IMR-90 (cell line): ENCODE data around the gene FADS2. TPM values are rescaled to one million over a fixed set of nuclear protein-coding genes. Genes with fewer than 3 reads are reported as not detected.
A peak's percentile ranks its signal among the peaks of the same experiment; 100 is the strongest.
"Not testable (repeated sequence)": the region's sequence is repeated elsewhere in the genome, so short reads cannot be mapped to it uniquely, and the experiment has no call there.

Experiments
- ATAC-seq: fragments of 200-7000 bp; cut with Tn5 transposase; 2 replicates; pipeline ENCODE4 v1.9.1; 2020; ENCODE audit warnings: low read depth, mild to moderate bottlenecking, moderate library complexity
- BruUV-seq: library from RNA; stranded (reverse); fragments of 400-500 nt; replicated peaks from 2 replicates; lab custom pipeline; 2021; lab: Mats Ljungman, UMichigan
- CTCF ChIA-PET: fragments of 300-600 bp; formaldehyde crosslinking; extraction: SDS; loops from one replicate; lab custom pipeline; 2021; ENCODE audit warnings: antibody characterized with exemption; lab: Yijun Ruan, JAX
- POLR2A ChIA-PET: fragments of 300-600 bp; sonication (Branson Sonifier 250); formaldehyde crosslinking; loops from one replicate; lab custom pipeline; 2022; ENCODE audit warnings: antibody characterized with exemption; ENCODE audit not compliant: unreplicated experiment; lab: Charles Lee
- DNase-seq: peaks from one replicate; pipeline ENCODE4 v3.0.0; 2013
- H2AFZ ChIP-seq: replicated peaks from 2 replicates; pipeline ENCODE3; 2013; ENCODE audit warnings: low read length, mild to moderate bottlenecking; ENCODE audit not compliant: poor library complexity
- H2AK5ac ChIP-seq: 2 replicates; pipeline ENCODE4 v1.6.1; 2013; ENCODE audit warnings: low read depth, low read length, inconsistent platforms
- H2AK9ac ChIP-seq: replicated peaks from 2 replicates; pipeline ENCODE3; 2013; ENCODE audit warnings: mild to moderate bottlenecking, low read depth, low read length, moderate library complexity; ENCODE audit not compliant: poor library complexity
- H2BK120ac ChIP-seq: 2 replicates; pipeline ENCODE4 v1.6.1; 2013; ENCODE audit warnings: low read depth, low read length, inconsistent platforms
- H2BK15ac ChIP-seq: 3 replicates; pipeline ENCODE4 v1.6.1; 2013; ENCODE audit warnings: low read depth, low read length, inconsistent platforms
- H2BK20ac ChIP-seq: 2 replicates; pipeline ENCODE4 v1.6.1; 2013; ENCODE audit warnings: low read depth, mild to moderate bottlenecking, inconsistent platforms, low read length, moderate library complexity
- H2BK5ac ChIP-seq: 2 replicates; pipeline ENCODE4 v1.6.1; 2013; ENCODE audit warnings: mild to moderate bottlenecking, low read depth, low read length, inconsistent platforms; ENCODE audit not compliant: poor library complexity, severe bottlenecking
- H3K14ac ChIP-seq: replicated peaks from 2 replicates; pipeline ENCODE4 v1.6.1; 2013; ENCODE audit warnings: low read depth, low read length, inconsistent platforms
- H3K18ac ChIP-seq: 2 replicates; pipeline ENCODE4 v1.6.1; 2013; ENCODE audit warnings: low read depth, low read length, control low read depth
- H3K23ac ChIP-seq: 2 replicates; pipeline ENCODE4 v1.6.1; 2013; ENCODE audit warnings: low read depth, low read length, inconsistent platforms
- H3K27ac ChIP-seq: 2 replicates; pipeline ENCODE4 v1.5.1; 2013; ENCODE audit warnings: mild to moderate bottlenecking, control low read depth, low read length; ENCODE audit not compliant: insufficient read depth
- H3K27me3 ChIP-seq: 2 replicates; pipeline ENCODE4 v1.6.1; 2013; ENCODE audit warnings: low read length; ENCODE audit not compliant: control insufficient read depth, insufficient read depth
- H3K36me3 ChIP-seq: 2 replicates; pipeline ENCODE4 v1.6.1; 2013; ENCODE audit warnings: low read length, mixed read lengths; ENCODE audit not compliant: control insufficient read depth, insufficient read depth
- H3K4ac ChIP-seq: 2 replicates; pipeline ENCODE4 v1.6.1; 2013; ENCODE audit warnings: low read depth, low read length, inconsistent platforms
- H3K4me1 ChIP-seq: 2 replicates; pipeline ENCODE4 v1.6.1; 2013; ENCODE audit warnings: low read length, mixed read lengths; ENCODE audit not compliant: control insufficient read depth, insufficient read depth
- H3K4me2 ChIP-seq: 2 replicates; pipeline ENCODE4 v1.6.1; 2013; ENCODE audit warnings: low read depth, mild to moderate bottlenecking, control low read depth, low read length, moderate library complexity
- H3K4me3 ChIP-seq: 2 replicates; pipeline ENCODE4 v1.5.1; 2013; ENCODE audit warnings: low read depth, mild to moderate bottlenecking, control low read depth, low read length, moderate library complexity; ENCODE audit not compliant: insufficient read depth
- H3K56ac ChIP-seq: 2 replicates; pipeline ENCODE4 v1.6.1; 2013; ENCODE audit warnings: low read length, inconsistent platforms; ENCODE audit not compliant: insufficient read depth; ENCODE audit errors: extremely low read depth
- H3K79me1 ChIP-seq, 2 experiments: 2 replicates each; pipeline ENCODE4 v1.6.1; 2013; ENCODE audit warnings: low read length in 2 of 2, inconsistent platforms in 1 of 2, low read depth in 1 of 2
- H3K9ac ChIP-seq: 2 replicates; pipeline ENCODE4 v1.6.1; 2013; ENCODE audit warnings: low read depth, low read length, control low read depth
- H3K9me1 ChIP-seq: 2 replicates; pipeline ENCODE4 v1.6.1; 2013; ENCODE audit warnings: low read length, inconsistent platforms; ENCODE audit not compliant: insufficient read depth
- H3K9me3 ChIP-seq: 2 replicates; pipeline ENCODE4 v1.6.1; 2013; ENCODE audit warnings: low read length; ENCODE audit not compliant: control insufficient read depth, insufficient read depth
- H4K20me1 ChIP-seq: 2 replicates; pipeline ENCODE4 v1.6.1; 2013; ENCODE audit warnings: low read length, inconsistent platforms; ENCODE audit not compliant: insufficient read depth
- H4K5ac ChIP-seq: 2 replicates; pipeline ENCODE4 v1.6.1; 2013; ENCODE audit warnings: mild to moderate bottlenecking, low read depth, low read length, control low read depth
- H4K8ac ChIP-seq, 2 experiments: 2 replicates each; pipeline ENCODE4 v1.6.1; 2013; ENCODE audit warnings: low read depth in 2 of 2, low read length in 2 of 2, control low read depth in 1 of 2, inconsistent platforms in 1 of 2
- H4K91ac ChIP-seq: 2 replicates; pipeline ENCODE4 v1.6.1; 2013; ENCODE audit warnings: low read depth, low read length, inconsistent platforms; ENCODE audit not compliant: insufficient read depth
- CEBPB ChIP-seq: IDR thresholded peaks from 2 replicates; pipeline ENCODE4 v1.6.1; 2012; ENCODE audit warnings: low read depth, low read length, improper control_type of control experiment
- WGBS, 2 experiments: methylation state at CpG; one replicate each; pipeline versions ENCODE4 v1.1.5 to v1.1.7; 2013; ENCODE audit warnings: missing lambda C conversion rate in 2 of 2; ENCODE audit not compliant: insufficient read length in 1 of 2; ENCODE audit errors: extremely low coverage in 2 of 2; 5-methylcytosine and 5-hydroxymethylcytosine counted together
- dilution Hi-C: fragments of 300-500 bp; cut with HindIII; formaldehyde crosslinking; loops from one replicate; pipeline ENCODE4 v1.14.3; 2018; ENCODE audit warnings: low sequenced_read_pairs; ENCODE audit not compliant: unreplicated experiment
- in situ Hi-C: fragments of 300-500 bp; cut with MboI; formaldehyde crosslinking; loops from 3 replicates; pipeline ENCODE4 v1.14.3; 2019; ENCODE audit warnings: low sequenced_read_pairs, inconsistent platforms, mixed read lengths
- intact Hi-C: fragments of 100-400 bp; cut with micrococcal nuclease; formaldehyde crosslinking; loops from 2 replicates; pipeline ENCODE4 v1.10.0; 2022
- polyA plus RNA-seq, 3 experiments: library from polyadenylated mRNA; depleted of rRNA; stranded (reverse); fragments of >200 nt; gene quantifications; 2 replicates each; pipeline ENCODE4 v1.2.3, GENCODE V29; 2012; ENCODE audit warnings: low replicate concordance in 1 of 3
- total RNA-seq: library from RNA; depleted of rRNA; stranded (reverse); fragments of >200 nt; gene quantifications from 2 replicates; pipeline ENCODE4 v1.2.3, GENCODE V29; 2012

The FADS2 gene
- total and polyA plus RNA-seq, 2 of the 4 experiments (the other 2 are of a cell fraction): 33.3 to 88.4 TPM

GRCh38 chr11:61882267-61882666 is 54.2 kb downstream of the FADS2 start:
- H2BK20ac ChIP-seq, H2AK9ac ChIP-seq, H4K91ac ChIP-seq, intact Hi-C loops, H3K4me1 ChIP-seq, H3K27me3 ChIP-seq, dilution Hi-C loops, H3K14ac ChIP-seq, H2BK15ac ChIP-seq, DNase-seq, BruUV-seq, H3K9ac ChIP-seq, H3K9me3 ChIP-seq, H4K8ac ChIP-seq, H3K23ac ChIP-seq, H2BK120ac ChIP-seq, H3K4ac ChIP-seq, H3K18ac ChIP-seq, H2AK5ac ChIP-seq, H4K5ac ChIP-seq, H2AFZ ChIP-seq, H3K4me2 ChIP-seq, H2BK5ac ChIP-seq, H3K4me3 ChIP-seq, POLR2A ChIA-PET, H3K56ac ChIP-seq, in situ Hi-C loops, H3K27ac ChIP-seq, ATAC-seq: not testable (repeated sequence)
- H3K9me1 ChIP-seq: peaks cover 22% of the 10 kb centered on the region
- CTCF ChIA-PET: interaction anchor here (1.9 kb wide), 1 partner anchor 226 kb away, joined by 6 read pairs; no protein-coding TSS in a partner anchor
- peaks cover 23% of the 10 kb centered on the region; the same call in 1 of the 2 replicates for H4K20me1 ChIP-seq
- WGBS, 2 experiments: 100% methylated on average over 1 of the region's 3 CpGs; no CpG with 5 or more reads in 1 of the 2 experiments
- peak; percentile 72 for TF ChIP-seq CEBPB
- peaks cover 17% of the 10 kb centered on the region for H3K36me3 ChIP-seq
- H3K79me1 ChIP-seq: peaks cover 18 to 64% of the 10 kb centered on the region in 2 experiments
